Measurements from ENCODE around the gene AHI1.

- TF ChIP-seq CTCF (IDR thresholded peaks at IDR 0.05), result no peak
- TF ChIP-seq EP300 (IDR thresholded peaks at IDR 0.05), result no peak
- no peak for TF ChIP-seq POLR2A (IDR thresholded peaks at IDR 0.05)
Observed at GRCh38 chr6:135527960-135528249, 30.4 kb upstream of the AHI1 start.

All from tibial nerve (tissue), 4 donors.